A549 (cell line): ENCODE measurements around the gene NAT10. TPM values are rescaled to one million over a fixed set of nuclear protein-coding genes. Genes with fewer than 3 reads are reported as not detected.

Experiments
- ATAC-seq, 2 experiments: fragments of 200-7000 bp in 1 of 2; fragments of >200 bp in 1 of 2; cut with Nextera tagmentation in 1 of 2; cut with Tn5 transposase in 1 of 2; 3 replicates each; pipeline versions ENCODE4 v1.8.0 to v1.9.1; 2018 to 2020; ENCODE audit warnings: mild to moderate bottlenecking in 1 of 2, moderate library complexity in 1 of 2
- CTCF ChIA-PET: fragments of 300-600 bp; sonication (Branson Sonifier 250); formaldehyde crosslinking; extraction: SDS; loops from one replicate; lab custom pipeline; 2021; ENCODE audit warnings: antibody characterized with exemption, inconsistent platforms; lab: Yijun Ruan, JAX
- POLR2A ChIA-PET: fragments of 350-600 bp; formaldehyde crosslinking; extraction: SDS; loops from one replicate; lab custom pipeline; 2021; ENCODE audit warnings: antibody characterized with exemption, inconsistent platforms; lab: Yijun Ruan, JAX
- DNase-seq, 2 experiments: peaks; one replicate each; pipeline versions ENCODE4 v3.0.0 to v3.0.0-alpha.2; 2011 to 2016; ENCODE audit warnings: low read depth in 1 of 2, low spot score in 1 of 2
- FAIRE-seq: peaks from 2 replicates; lab custom pipeline; 2011; peaks lifted over from hg19 to GRCh38; lab: Jason Lieb, UNC
- H3K27ac ChIP-seq, 2 experiments: fragments of >200 bp; sonication (Bioruptor Twin); formaldehyde crosslinking; 3 replicates each; pipeline ENCODE4 v1.5.1; 2016 to 2017
- H3K4me1 ChIP-seq: fragments of >200 bp; sonication (Bioruptor Twin); formaldehyde crosslinking; 3 replicates; pipeline ENCODE4 v1.6.1; 2016
- H3K4me2 ChIP-seq: fragments of >200 bp; sonication (Bioruptor Twin); formaldehyde crosslinking; 3 replicates; pipeline ENCODE4 v1.6.1; 2016
- H3K4me3 ChIP-seq: fragments of >200 bp; sonication (Bioruptor Twin); formaldehyde crosslinking; 3 replicates; pipeline ENCODE4 v1.5.1; 2016
- H3K9me3 ChIP-seq: fragments of >200 bp; sonication (Bioruptor Twin); formaldehyde crosslinking; 3 replicates; pipeline ENCODE4 v1.6.1; 2016
- BCL3 ChIP-seq: fragments of >200 bp; sonication (Bioruptor Twin); formaldehyde crosslinking; IDR thresholded peaks from 3 replicates; pipeline ENCODE4 v1.6.1; 2016
- BHLHE40 ChIP-seq: IDR thresholded peaks from 2 replicates; pipeline ENCODE4 v1.6.1; 2012; ENCODE audit warnings: low read depth, low read length, inconsistent platforms
- CBX2 ChIP-seq: fragments of 200-600 bp; sonication (generic); IDR thresholded peaks from 2 replicates; pipeline ENCODE4 v1.6.1; 2016; ENCODE audit warnings: low read depth, mild to moderate bottlenecking, borderline replicate concordance
- CBX8 ChIP-seq: fragments of 200-600 bp; sonication (generic); IDR thresholded peaks from 2 replicates; pipeline ENCODE4 v1.6.1; 2016
- EHMT2 ChIP-seq: fragments of 200-600 bp; sonication (generic); IDR thresholded peaks from 2 replicates; pipeline ENCODE4 v1.6.1; 2016; ENCODE audit warnings: antibody characterized with exemption, low read depth, mild to moderate bottlenecking, moderate library complexity
- ELK1 ChIP-seq: fragments of 150-350 bp; IDR thresholded peaks from 2 replicates; pipeline ENCODE4 v1.6.1; 2014; ENCODE audit warnings: low read depth, mild to moderate bottlenecking, low read length
- HDAC2 ChIP-seq: fragments of 200-600 bp; sonication (generic); IDR thresholded peaks from 2 replicates; pipeline ENCODE4 v1.6.1; 2016
- HES2 ChIP-seq: fragments of >200 bp; sonication (Bioruptor Twin); formaldehyde crosslinking; IDR thresholded peaks from 2 replicates; pipeline ENCODE4 v1.6.1; 2016
- HEYL ChIP-seq: fragments of 250-450 bp; sonication (Bioruptor Pico); IDR thresholded peaks from 2 replicates; pipeline ENCODE4 v1.8.0; 2021; ENCODE audit warnings: mild to moderate bottlenecking, moderate library complexity
- HOXB13 ChIP-seq: fragments of 250-450 bp; sonication (Bioruptor Pico); IDR thresholded peaks from 2 replicates; pipeline ENCODE4 v1.5.0; 2020; ENCODE audit warnings: low read depth, mild to moderate bottlenecking, moderate library complexity
- HOXB5 ChIP-seq: fragments of 250-450 bp; sonication (Bioruptor Pico); IDR thresholded peaks from 2 replicates; pipeline ENCODE4 v1.5.0; 2020; ENCODE audit warnings: mild to moderate bottlenecking, moderate library complexity
- JUN ChIP-seq, 2 experiments: fragments of >200 bp; sonication (Bioruptor Twin); formaldehyde crosslinking; IDR thresholded peaks; 2 replicates in 1 of 2; 3 replicates in 1 of 2; pipeline ENCODE4 v1.6.1; 2016 to 2017
- KDM1A ChIP-seq: fragments of 200-600 bp; sonication (generic); IDR thresholded peaks from 2 replicates; pipeline ENCODE4 v1.6.1; 2016; ENCODE audit warnings: low read depth, mild to moderate bottlenecking
- KDM5A ChIP-seq: fragments of 200-600 bp; sonication (generic); IDR thresholded peaks from 2 replicates; pipeline ENCODE4 v1.6.1; 2016; ENCODE audit warnings: antibody characterized with exemption, mild to moderate bottlenecking
- MAZ ChIP-seq: fragments of 150-350 bp; IDR thresholded peaks from 2 replicates; pipeline ENCODE4 v1.6.1; 2014; ENCODE audit warnings: antibody characterized with exemption, low read depth, low read length, borderline replicate concordance
- MYC ChIP-seq: IDR thresholded peaks from 2 replicates; pipeline ENCODE4 v1.6.1; 2012; ENCODE audit warnings: mild to moderate bottlenecking, inconsistent platforms, low read length, improper control_type of control experiment, borderline replicate concordance
- NFE2L2 ChIP-seq: fragments of 150-350 bp; conservative IDR thresholded peaks from 2 replicates; pipeline ENCODE4 v1.6.1; 2014; ENCODE audit warnings: low read length
- NPAS2 ChIP-seq: fragments of 250-450 bp; sonication (Bioruptor Pico); IDR thresholded peaks from 2 replicates; pipeline ENCODE4 v1.8.0; 2022; ENCODE audit warnings: mild to moderate bottlenecking, moderate library complexity, borderline replicate concordance
- NR3C1 ChIP-seq: fragments of >200 bp; sonication (Bioruptor Twin); formaldehyde crosslinking; IDR thresholded peaks from 3 replicates; pipeline ENCODE4 v1.6.1; 2017
- PHF8 ChIP-seq: fragments of 200-600 bp; sonication (generic); IDR thresholded peaks from 2 replicates; pipeline ENCODE4 v1.6.1; 2016; ENCODE audit warnings: low read depth, mild to moderate bottlenecking, antibody characterized with exemption, moderate library complexity, borderline replicate concordance
- RAD21 ChIP-seq, 2 experiments: fragments of >200 bp in 1 of 2; sonication (Bioruptor Twin) in 1 of 2; formaldehyde crosslinking in 1 of 2; IDR thresholded peaks in 1 of 2; conservative IDR thresholded peaks in 1 of 2; 2 replicates in 1 of 2; 3 replicates in 1 of 2; pipeline ENCODE4 v1.6.1; 2012 to 2018; ENCODE audit warnings: inconsistent platforms in 1 of 2
- RARB ChIP-seq: fragments of 250-450 bp; sonication (Bioruptor Pico); IDR thresholded peaks from 2 replicates; pipeline ENCODE4 v1.8.0; 2021; ENCODE audit warnings: mild to moderate bottlenecking, moderate library complexity
- RFX5 ChIP-seq: fragments of 450-650 bp; IDR thresholded peaks from 2 replicates; pipeline ENCODE4 v1.7.1; 2014; ENCODE audit warnings: antibody characterized with exemption, mild to moderate bottlenecking, moderate library complexity
- RNF2 ChIP-seq: fragments of 200-600 bp; sonication (generic); IDR thresholded peaks from 2 replicates; pipeline ENCODE4 v1.6.1; 2016; ENCODE audit warnings: low read depth, mild to moderate bottlenecking, antibody characterized with exemption, moderate library complexity, borderline replicate concordance
- TFCP2L1 ChIP-seq: fragments of 250-450 bp; sonication (Bioruptor Pico); IDR thresholded peaks from 2 replicates; pipeline ENCODE4 v1.5.0; 2021; ENCODE audit warnings: mild to moderate bottlenecking
- ZC3H11A ChIP-seq: fragments of 450-650 bp; IDR thresholded peaks from 2 replicates; pipeline ENCODE4 v1.6.1; 2014; ENCODE audit warnings: antibody characterized with exemption, mild to moderate bottlenecking
- ZFP36 ChIP-seq: fragments of 450-650 bp; IDR thresholded peaks from 2 replicates; pipeline ENCODE4 v1.6.1; 2014; ENCODE audit warnings: borderline replicate concordance; ENCODE audit not compliant: partially characterized antibody
- ZNF302 ChIP-seq: fragments of 250-450 bp; sonication (Bioruptor Pico); IDR thresholded peaks from 2 replicates; pipeline ENCODE4 v1.9.0; 2021; ENCODE audit warnings: inconsistent platforms, mild to moderate bottlenecking, moderate library complexity
- ZSCAN20 ChIP-seq: fragments of 250-450 bp; sonication (Bioruptor Pico); IDR thresholded peaks from 2 replicates; pipeline ENCODE4 v1.8.0; 2022; ENCODE audit warnings: mild to moderate bottlenecking, moderate library complexity
- WGBS: methylation state at CpG from one replicate; pipeline ENCODE4 v1.1.6; 2017; ENCODE audit errors: missing lambda C conversion rate; 5-methylcytosine and 5-hydroxymethylcytosine counted together
- polyA plus RNA-seq, 4 experiments: library from polyadenylated mRNA; depleted of rRNA in 3 of 4; stranded (reverse); fragments of >200 nt; fragmentation: RNase III in 1 of 4; extraction: RNeasy Plus Mini Kit Qiagen cat#74134 plus additional on column Dnase treatment in 1 of 4; gene quantifications; 2 replicates in 3 of 4; 3 replicates in 1 of 4; pipeline ENCODE4 v1.2.3, GENCODE V29; 2011 to 2017
- TF ChIP-seq, protein P1 (sequence below): IDR thresholded peaks from 2 replicates; pipeline ENCODE4 v1.6.1; 2012
- TF ChIP-seq, protein P2 (sequence below): fragments of 450-650 bp; IDR thresholded peaks from 2 replicates; pipeline ENCODE4 v1.6.1; 2014; ENCODE audit warnings: antibody characterized with exemption

NAT10 gene
- polyA plus RNA-seq, 2 of the 4 experiments (the other 2 are of a cell fraction), result 38.6 to 59.3 TPM

DNA sequence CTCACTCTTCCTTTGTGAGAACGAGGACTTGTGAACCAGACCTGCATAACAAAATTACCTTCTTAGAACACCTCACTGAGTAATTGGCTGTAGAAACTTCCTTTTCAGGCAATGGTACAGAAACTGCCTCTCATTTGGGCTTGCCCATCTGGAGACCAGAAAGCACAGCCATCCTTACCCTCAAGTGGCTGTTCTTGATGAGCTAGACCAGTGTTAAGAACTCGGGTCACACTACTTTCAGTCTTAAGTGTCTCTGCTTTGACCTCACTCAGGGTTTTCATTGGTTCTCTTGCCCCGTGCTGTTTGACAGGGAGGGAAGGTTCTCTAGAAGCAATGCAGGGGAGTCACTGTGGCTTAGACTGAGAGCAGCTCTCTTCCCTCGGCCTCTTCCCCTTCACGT lies 29.3 kb downstream of the NAT10 start:
- Histone ChIP-seq H3K27ac (no peak overlapping the region), H3K4me1 (no peaks in the 10 kb centered on the region), H3K9me3 (no peaks in the 10 kb centered on the region), H3K4me3 (no peak overlapping the region), H3K4me2 (no peak overlapping the region)
- POLR2A ChIA-PET, result no interaction called here
- CTCF ChIA-PET, result interaction anchor here (1.0 to 1.6 kb wide), 5 partner anchors 8 to 326 kb away, joined by 3 to 5 read pairs (median 4); no protein-coding TSS in a partner anchor
- WGBS, result 92% methylated on average over 5 of the region's 5 CpGs
- DNase-seq, result no peak
- no peak for FAIRE-seq
- ATAC-seq, result no peak
- no peak for TF ChIP-seq ZNF302 (CRISPR knock-in tag)
- no peak for TF ChIP-seq ZSCAN20
- TF ChIP-seq HOXB13 (CRISPR knock-in tag), result no peak
- no peak for TF ChIP-seq RARB (CRISPR knock-in tag)
- no peak for TF ChIP-seq BCL3
- no peak for TF ChIP-seq MYC
- TF ChIP-seq ELK1, result no peak
- TF ChIP-seq, protein P1, sequence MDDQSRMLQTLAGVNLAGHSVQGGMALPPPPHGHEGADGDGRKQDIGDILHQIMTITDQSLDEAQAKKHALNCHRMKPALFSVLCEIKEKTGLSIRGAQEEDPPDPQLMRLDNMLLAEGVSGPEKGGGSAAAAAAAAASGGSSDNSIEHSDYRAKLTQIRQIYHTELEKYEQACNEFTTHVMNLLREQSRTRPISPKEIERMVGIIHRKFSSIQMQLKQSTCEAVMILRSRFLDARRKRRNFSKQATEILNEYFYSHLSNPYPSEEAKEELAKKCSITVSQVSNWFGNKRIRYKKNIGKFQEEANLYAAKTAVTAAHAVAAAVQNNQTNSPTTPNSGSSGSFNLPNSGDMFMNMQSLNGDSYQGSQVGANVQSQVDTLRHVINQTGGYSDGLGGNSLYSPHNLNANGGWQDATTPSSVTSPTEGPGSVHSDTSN, result no peak
- no peak for TF ChIP-seq CBX8
- no peak for TF ChIP-seq JUN (IDR thresholded peaks at IDR 0.05)
- no peak for TF ChIP-seq CBX2
- no peak for TF ChIP-seq ZC3H11A
- TF ChIP-seq HDAC2, result no peak
- TF ChIP-seq RFX5, result no peak
- TF ChIP-seq NR3C1, result no peak
- TF ChIP-seq HES2, result no peak
- TF ChIP-seq RNF2, result no peak
- no peak for TF ChIP-seq ZFP36
- no peak for TF ChIP-seq KDM1A
- no peak for TF ChIP-seq NFE2L2

DNA sequence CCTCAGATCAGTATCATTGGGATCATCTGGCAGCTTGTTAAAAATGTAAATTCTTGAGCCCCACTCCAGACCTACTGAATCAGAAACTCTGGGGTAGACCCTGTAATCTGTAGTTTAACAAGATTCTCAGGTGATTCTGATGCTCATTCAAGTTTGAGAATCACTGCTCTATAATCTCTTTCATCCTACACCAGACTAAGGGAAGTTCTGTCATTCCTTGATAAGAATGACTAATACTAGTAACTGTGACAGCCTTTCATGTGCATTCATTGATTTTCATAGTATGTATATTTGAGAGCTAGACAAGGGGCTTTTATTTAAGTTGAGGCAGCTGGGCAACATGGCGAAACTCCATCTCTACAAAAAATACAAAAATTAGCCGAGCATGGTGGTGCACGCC lies 30.0 kb downstream of the NAT10 start:
- no peaks in the 10 kb centered on the region for H3K9me3 ChIP-seq
- POLR2A ChIA-PET, result interaction anchor here (0.6 kb wide), 1 partner anchor 201 kb away, joined by 3 read pairs; no protein-coding TSS in a partner anchor
- H3K27ac ChIP-seq, result no peak overlapping the region
- CTCF ChIA-PET, result interaction anchor here (0.6 to 1.6 kb wide), 4 partner anchors 9 to 327 kb away, joined by 3 to 5 read pairs (median 4); no protein-coding TSS in a partner anchor
- DNase-seq, result no peak
- 94% methylated on average over 3 of the region's 3 CpGs for WGBS
- no peak overlapping the region for H3K4me2 ChIP-seq
- no peak overlapping the region for H3K4me3 ChIP-seq
- FAIRE-seq, result no peak
- ATAC-seq, result no peak
- TF ChIP-seq KDM5A (no peak), MAZ (no peak), RAD21 (conservative IDR thresholded peaks at IDR 0.05 in 1 of 2, IDR thresholded peaks at IDR 0.05 in 1 of 2) (no peak), HEYL (no peak), EHMT2 (no peak), HES2 (no peak), HOXB5 (CRISPR knock-in tag) (no peak), PHF8 (no peak), NPAS2 (CRISPR knock-in tag) (no peak), RARB (CRISPR knock-in tag) (no peak), HDAC2 (no peak), BHLHE40 (no peak), CBX2 (no peak), TFCP2L1 (no peak), ELK1 (no peak)
- TF ChIP-seq, protein P2, sequence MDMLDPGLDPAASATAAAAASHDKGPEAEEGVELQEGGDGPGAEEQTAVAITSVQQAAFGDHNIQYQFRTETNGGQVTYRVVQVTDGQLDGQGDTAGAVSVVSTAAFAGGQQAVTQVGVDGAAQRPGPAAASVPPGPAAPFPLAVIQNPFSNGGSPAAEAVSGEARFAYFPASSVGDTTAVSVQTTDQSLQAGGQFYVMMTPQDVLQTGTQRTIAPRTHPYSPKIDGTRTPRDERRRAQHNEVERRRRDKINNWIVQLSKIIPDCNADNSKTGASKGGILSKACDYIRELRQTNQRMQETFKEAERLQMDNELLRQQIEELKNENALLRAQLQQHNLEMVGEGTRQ, result no peak
- TF ChIP-seq, all 56 proteins: peak for 0
- no peaks in the 10 kb centered on the region for H3K4me1 ChIP-seq
